Adrenal gland (tissue), 5 donors: ENCODE results near the gene CDK17.

ENCODE experiments used
- CTCF ChIP-seq, 6 experiments: fragments of 450-650 bp in 4 of 6; fragments of 200-600 bp in 2 of 6; sonication (generic) in 1 of 6; IDR thresholded peaks; 1 replicate in 5 of 6; 2 replicates in 1 of 6; pipeline versions ENCODE4 v1.5.1 to v1.8.0; 2016 to 2021; ENCODE audit warnings: antibody characterized with exemption in 6 of 6, mild to moderate bottlenecking in 2 of 6, moderate library complexity in 1 of 6
- POLR2A ChIP-seq, 2 donors: fragments of 450-650 bp; IDR thresholded peaks; one replicate each; pipeline ENCODE4 v1.6.1; 2017; ENCODE audit warnings: antibody characterized with exemption in 2 of 2, mild to moderate bottlenecking in 2 of 2, moderate library complexity in 1 of 2
- donor health status: DM: no; HTN: no; CAD: no.

- TF ChIP-seq CTCF (IDR thresholded peaks at IDR 0.05) (no peak), POLR2A (IDR thresholded peaks at IDR 0.05) (no peak)
These were observed 25.1 kb upstream of the CDK17 start for GRCh38 chr12:96425321-96425720.
